NCI-H2029 (cell line): Measurements from ENCODE around the gene BRSK2.
A peak's percentile ranks its signal among the peaks of the same experiment; 100 is the strongest.

ENCODE experiments used
- DNase-seq: peaks from one replicate; lab custom pipeline; 2025; lab: John Stamatoyannopoulos, UW

The BRSK2 gene

DNA sequence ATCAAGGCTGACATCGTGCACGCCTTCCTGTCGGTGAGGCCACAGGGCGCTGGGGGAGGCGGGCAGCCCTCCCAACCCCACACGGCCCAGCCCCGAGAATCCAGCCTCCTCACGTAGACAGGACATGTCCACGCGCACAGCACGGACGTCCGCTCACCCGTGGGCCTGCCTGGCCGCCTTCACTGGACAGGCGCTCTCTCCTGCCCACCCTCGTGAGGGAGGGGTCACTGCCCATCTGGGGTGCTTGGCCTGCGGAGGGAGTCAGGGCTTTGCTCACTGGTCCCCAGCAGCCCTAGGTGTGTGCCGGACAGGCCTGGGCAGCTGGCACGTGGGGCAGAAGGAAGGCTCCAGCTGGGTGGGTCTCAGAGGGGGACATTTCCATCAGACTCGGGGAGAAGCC is 64.8 kb downstream of the BRSK2 start:
- DNase-seq: no peak

DNA sequence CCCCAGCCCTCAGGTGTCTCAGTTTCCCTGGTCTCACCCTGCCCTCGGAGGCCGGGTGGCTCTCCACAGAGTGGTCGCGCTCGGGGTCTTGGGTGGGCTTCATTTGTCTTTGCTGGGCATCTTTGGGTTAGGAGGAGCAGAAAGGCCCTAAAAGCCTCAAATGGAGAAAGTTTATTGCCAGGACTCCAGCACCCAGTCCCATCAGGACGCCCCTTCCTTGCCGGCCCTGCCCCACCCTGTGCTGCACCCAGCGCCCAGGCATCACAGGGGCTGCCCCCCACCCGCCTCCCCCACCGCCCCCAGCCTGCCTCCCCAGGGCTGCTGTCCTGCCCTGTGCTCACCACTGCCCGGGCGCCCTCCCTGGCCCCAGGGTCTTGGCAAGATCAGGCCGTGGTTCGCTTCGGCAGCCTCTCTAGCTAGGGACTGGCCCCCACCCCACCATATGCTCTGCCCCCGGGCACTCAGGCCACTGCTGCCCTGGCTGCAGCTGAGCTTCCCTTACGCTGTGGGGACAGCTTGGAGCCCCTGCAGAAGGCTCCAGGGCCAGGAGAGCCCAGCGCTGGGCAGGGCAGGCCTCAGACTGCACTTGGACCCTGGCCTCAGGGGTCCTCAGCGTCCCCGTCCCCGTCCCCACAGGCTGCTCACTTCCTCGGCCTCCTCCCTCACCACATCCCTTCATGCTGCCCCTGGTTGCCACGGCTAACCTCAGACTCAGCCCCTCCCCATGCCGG is 65.5 kb downstream of the BRSK2 start:
- no peak for DNase-seq

DNA sequence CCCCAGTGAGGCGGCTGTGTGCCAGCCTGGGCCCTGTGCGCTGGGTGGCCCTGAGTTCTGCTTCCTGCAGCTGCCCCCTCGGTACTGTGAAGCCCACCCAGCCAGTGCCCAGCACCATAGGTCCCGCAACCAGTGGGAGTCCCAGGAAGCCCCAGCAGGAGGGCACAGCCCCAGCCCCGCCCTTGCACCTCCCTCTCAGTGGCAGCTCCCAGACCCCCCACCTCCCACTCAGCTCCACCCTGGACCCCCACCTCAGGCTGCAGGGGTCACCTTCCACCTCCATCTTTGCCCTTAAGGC is 66.0 kb downstream of the BRSK2 start:
- DNase-seq: no peak

DNA sequence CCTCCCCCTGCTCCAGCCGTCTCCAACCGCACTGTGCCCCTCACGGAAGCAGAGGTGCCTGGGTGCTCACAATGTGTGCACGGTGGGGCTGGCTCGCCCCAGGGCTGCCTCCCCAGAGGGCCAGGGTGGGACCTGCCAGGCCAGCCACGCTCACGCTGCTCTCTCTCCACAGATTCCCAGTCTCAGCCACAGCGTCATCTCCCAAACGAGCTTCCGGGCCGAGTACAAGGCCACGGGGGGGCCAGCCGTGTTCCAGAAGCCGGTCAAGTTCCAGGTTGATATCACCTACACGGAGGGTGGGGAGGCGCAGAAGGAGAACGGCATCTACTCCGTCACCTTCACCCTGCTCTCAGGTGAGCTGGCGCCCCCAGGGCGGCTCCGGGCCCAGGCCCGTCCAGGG is 66.4 kb downstream of the BRSK2 start:
- DNase-seq: no peak

DNA sequence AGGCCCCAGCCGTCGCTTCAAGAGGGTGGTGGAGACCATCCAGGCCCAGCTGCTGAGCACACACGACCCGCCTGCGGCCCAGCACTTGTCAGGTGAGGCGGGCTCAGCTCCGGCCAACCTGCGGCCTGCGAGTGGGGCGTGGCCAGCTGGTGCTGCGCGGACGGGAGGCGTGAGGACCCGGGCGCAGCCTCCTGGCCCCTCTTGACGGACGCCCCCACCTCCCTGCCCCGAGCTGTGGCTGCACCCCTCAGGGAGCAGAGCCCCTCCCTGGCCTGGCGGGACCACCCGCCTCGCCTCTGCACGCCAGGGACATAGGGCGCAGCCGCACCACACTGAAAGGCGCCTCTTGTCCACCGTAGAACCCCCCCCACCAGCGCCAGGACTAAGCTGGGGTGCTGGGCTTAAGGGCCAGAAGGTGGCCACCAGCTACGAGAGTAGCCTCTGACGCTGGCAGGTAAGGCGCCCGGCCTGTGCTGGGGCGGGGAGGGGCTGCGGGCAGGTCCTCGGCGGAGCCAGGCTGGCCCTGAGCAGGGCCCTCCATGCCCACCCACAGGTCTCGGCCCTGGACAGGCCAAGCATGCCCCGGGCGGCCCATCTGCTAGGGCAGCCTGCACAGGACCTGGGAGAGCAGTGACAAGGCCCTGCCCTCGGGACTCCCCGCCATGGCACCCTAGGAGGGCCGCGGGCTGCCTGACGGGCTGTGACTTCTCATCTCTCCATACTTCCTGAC is 67.0 kb downstream of the BRSK2 start:
- DNase-seq: no peak

DNA sequence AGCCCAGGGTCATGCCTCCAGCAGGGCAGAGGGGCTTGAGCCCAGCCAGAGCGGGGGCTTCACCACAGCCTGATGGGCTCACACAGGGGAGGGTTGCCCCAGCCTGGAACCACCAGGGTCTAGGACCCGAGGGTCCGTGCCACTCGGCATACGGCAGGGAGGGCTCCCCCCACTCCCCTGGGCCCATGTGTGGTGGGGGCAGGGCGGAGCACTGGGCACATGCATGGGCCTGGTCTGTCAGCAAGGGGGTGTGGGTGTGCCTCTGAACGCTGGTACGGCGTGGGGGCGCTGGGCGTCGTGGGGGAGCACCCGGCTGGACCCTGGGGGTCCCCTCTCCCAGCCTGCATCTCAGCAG is 67.6 kb downstream of the BRSK2 start:
- no peak for DNase-seq

DNA sequence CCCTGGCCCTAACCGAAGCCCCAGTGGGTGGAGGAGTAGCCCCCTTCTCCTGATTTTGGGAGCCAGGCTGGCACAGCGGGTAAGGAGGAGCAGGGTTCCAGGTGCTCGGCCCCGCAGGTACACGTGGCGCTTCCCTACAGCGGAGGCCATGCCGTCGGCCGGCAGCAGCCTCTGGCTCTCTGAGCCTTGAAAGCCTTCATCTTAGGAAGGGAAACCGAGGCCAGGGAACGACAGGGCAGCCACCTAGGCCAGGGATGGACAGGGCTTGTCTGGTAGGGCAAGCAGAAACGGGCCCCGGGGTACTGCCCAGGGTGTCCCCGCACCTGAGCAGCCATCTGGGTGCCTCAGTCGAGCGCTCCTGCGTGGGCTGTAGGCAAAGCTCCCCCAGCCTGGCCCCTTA is 68.1 kb downstream of the BRSK2 start:
- DNase-seq: no peak

DNA sequence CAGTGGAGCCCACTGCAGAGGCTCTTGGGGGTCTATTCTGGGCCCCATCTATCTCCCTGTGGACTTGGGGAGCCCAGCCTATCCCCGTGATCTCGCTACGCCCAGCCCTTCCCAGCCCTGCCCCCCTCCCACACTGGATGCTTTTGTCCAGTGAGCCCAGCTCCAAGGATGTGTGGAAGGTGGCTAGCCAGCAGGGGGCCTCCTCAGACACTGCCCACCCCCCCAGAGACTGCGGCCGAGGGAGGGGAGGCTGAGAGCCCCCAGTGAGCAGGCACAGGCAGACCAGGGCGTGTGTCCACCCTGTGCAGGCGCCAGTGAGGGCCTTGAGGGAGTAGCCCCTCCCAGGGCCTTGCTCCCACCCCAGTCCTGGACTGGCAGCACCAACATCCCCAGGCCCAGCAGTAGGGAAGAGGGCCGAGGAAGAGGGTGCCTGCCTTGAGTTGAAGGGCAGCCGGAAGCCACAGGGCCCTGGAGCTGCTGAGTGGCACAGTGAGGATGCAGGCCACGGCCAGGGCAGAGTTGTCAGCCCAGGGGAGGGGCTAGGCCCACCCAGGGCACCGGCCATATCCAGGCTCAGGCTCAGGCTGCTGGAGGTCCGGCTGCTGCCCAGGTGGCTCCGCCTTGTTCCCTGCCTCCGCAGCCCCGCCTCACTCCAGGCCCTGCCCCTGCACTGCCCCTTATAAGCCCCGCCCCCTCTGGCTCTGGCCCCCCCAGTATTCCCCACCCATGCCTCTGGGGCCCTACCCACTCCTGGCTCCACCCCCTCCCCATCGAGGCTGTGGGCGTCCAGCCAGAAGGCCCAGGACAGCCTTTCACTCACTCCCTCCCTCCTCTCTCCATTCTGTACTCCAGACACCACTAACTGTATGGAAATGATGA is 68.8 kb downstream of the BRSK2 start:
- peak; percentile 68 for DNase-seq

DNA sequence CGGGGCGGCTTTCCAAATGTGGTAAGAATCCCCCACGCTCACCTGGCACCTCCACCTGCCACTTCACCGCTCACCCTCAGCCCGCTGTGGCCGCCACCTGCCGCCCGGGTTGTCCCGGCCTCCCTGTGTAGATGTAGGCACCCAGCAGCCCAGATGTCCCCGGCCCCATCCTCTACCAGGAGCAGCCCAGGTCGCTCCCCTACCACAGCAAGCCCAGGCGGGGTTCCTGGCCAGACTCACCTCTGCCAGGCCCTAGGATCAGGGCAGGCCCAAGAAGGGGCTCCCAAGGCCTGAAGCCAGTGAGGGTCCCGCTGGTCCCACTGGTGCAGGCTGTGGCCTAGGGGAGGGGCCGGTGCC is 69.5 kb downstream of the BRSK2 start:
- DNase-seq: no peak

DNA sequence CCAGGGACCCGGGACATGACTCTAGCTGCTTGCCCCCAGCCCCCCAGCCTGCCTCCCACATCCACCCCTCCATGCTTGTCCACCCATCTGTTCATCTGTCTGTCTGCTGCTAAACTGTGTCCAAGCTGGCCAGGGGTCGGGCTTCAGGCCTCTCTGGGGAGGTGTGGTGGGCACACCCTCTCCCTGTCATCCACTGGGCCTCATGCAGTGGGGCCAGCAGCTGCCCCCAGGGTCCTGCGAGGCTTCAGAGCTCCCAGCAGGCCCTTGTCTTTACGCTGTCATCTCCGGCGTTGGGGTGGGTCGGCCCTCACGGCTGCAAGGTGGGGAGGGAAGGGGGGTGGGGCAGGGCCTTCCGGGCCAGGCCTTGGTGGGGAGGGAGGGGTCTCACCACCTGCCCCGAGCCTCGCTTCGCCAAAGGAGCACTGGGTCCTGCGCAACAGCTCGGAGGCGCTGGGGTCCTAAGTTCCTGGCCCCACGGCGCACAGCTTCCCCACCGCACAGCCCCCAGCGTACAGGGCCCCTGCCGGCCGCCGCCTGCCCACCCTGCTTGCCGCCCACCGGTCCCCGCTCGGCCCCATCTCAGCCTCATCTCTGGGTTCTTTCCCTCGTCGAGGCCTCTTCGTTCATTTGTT is 70.1 kb downstream of the BRSK2 start:
- DNase-seq: no peak

DNA sequence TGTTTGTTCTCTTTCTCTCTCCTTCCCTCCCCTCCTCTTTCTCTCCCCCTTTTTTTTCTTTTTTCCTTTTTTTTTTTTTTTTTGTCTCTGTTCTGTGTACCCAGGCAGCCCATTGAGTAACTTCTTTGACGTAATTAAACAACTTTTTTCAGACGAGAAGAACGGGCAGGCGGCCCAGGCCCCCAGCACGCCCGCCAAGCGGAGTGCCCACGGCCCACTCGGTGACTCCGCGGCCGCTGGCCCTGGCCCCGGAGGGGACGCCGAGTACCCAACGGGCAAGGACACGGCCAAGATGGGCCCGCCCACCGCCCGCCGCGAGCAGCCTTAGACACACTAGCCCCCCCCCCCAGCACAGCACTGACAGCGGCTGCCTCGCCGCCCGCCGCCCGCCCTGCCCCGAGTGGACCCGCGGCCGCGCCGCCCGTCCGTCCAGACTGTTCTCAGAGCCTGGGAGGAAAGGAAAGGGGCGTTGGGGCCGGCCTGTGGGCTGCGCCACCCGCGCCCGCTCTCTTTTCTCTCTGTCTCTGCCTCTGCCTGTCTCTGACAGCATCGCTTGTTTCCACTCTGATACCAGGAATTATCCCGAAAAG is 70.8 kb downstream of the BRSK2 start:
- no peak for DNase-seq

DNA sequence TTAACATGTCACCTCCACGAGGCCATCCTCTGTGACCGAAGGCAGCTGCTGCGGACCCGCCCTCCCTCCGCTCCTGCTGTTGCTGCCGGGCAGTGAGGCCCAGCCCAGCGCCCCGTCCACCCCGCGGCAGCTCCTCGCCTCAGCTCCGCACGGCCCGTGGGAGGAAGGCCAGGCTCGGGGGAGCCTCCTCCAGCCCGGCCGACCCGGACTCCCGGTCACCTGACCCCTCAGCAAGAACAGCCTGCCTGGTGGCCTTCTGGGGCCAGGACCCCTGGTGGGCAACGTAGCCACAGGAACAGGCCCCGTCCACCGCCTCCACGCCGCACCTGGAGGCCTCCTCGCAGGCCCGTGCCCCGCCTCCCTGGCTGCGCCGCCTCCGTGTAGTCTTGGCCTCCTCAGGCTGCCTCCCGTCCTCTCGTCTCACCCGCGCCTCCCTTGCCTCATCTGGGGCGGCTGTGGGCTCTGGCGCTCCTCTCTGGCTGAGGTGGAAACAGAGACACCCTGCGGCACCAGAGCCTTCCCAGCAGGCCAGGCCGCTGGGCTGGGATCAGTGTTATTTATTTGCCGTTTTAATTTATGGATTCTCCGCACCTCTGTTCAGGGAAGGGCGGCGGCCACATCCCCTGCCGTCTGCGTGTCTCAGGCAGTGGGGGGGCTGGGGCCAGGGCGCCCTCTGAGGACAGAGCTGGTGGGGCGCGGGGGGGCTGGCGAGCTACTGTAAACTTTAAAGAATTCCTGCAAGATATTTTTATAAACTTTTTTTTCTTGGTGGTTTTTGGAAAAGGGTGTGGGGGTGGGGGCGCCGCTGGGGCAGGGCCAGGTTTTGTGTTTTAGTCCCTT is 71.5 kb downstream of the BRSK2 start:
- DNase-seq: no peak

DNA sequence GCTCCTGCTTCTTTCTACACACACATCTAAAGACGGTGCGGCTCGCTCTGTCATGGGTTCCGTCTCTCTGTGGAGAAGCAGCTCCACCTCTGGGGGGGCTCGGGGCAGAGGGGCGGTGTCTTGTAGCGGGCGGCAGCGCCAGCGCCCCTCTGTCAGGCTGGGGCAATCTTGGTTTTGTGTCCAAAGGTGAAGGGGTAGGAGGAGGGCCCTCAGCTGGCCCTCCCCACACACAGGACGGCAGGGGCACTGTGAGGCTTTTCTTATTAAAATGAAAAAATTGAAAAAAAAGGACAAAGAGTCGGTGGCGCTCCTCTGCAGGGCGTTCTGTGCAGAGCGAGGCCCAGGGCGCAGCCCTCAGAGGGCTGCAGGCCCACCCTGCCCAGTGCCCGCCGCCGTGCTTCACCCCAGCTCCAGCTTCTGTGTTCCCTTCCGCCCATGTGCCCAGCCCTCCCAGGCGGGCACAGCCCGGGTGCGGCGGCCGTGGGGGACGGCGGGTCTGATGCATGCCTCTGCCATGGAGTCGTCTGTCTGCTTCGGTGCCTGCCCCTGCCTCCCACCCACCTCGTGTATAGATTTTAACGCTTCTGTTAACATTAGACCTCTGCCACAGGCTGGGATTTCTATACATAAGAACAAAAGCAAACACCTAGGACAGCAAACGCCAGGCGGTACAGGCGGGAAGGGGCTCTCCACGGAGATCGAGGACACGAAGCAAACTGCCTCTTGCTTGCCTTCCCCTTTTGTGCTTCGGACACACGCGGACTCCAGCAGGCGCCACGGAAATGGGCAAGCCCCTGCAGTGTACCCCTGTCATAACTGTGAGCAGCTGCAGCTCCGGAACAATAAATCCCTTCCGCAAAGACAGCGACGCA is 72.3 kb downstream of the BRSK2 start:
- DNase-seq: no peak

DNA sequence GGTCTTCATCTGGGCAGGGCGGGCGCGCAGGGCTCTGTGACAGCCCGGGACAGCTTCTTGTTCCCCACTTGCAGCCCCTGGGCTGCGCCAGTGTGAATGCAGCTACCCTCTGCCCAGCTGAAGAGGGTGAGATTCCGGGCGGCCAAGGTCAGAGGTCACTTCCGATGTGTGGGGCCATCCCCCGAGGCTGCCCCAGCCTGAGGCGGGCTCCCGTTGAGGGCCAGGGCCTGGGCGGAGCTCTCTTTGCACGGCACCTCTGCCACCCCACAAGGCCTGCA is 72.9 kb downstream of the BRSK2 start:
- DNase-seq: no peak

DNA sequence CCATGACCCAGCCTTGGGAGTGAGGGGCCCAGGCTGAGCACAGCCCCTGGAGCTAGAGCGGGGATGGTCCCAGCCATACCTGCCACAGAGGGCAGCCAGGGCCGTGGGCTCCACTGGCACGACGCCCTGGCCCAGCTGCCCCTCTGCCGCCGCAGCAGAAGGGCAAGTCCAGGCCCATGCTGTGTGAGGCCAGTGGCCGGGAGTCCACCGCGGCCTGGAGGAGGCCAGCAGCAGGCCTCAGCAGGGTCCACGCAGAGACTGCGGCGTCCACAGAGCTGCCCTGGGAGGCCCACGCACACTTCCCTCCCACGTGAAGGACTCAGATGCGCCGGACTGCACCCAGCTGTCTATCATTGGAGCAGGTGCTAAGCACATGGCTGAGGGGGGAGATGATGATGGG is 73.3 kb downstream of the BRSK2 start:
- DNase-seq: no peak

DNA sequence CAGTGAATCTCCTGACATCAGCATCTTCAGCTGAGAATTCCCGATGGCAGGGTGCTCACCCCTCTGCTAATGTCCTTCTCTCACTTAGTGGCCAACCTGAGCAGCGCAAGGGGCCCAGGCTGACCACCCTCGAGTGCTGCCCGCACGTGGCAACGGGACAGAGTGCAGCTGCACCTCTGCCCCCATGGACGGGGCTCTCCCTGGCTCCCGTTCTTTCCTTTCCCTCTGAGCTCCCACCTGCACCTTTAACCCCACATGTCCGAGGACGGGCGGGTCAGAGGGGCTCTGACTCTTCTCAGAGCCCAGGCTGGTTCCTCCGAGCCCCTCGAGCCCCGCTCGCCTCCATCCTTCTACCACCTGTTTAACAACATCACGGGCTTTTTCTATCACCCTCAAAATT is 77.0 kb downstream of the BRSK2 start:
- no peak for DNase-seq

DNA sequence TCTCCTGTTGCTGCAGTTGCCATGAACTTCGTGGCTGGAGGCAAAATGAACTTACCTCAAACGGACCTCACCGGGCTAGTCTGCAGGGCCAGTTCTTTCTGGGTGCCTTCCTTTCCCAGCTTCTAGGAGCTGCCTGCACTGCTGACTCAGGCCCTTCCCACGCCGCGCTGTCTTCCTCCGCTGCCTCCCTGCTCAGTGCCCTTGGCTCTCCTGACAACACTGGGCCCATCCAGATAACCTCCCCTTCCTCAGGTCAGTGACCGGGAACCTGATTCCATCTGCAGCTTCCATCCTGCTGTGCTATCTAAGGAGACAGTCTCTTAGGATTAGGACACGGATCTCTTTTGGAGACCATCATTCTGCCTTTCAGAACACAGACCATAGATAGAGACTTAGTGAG is 77.5 kb downstream of the BRSK2 start:
- DNase-seq: no peak

DNA sequence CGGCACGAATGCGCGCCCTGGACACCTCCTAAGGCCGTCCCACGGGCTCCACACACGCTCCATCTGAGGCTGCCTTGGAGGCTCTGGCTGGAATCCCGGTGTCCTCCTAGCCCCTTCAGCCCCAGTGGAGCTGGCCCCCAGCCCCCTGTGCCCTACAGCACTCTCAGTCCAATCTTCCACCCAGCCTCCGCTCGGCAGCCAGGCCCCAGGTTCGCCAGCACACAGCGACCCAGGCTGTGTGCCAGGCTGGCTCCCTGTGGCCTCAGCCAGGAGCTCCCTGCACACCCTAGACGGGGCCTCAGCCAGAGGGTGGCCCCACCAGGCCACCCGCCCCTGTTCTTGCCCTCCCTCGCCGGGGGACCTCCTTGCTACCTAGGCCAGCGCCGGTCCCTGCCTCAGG is 78.3 kb downstream of the BRSK2 start:
- no peak for DNase-seq

DNA sequence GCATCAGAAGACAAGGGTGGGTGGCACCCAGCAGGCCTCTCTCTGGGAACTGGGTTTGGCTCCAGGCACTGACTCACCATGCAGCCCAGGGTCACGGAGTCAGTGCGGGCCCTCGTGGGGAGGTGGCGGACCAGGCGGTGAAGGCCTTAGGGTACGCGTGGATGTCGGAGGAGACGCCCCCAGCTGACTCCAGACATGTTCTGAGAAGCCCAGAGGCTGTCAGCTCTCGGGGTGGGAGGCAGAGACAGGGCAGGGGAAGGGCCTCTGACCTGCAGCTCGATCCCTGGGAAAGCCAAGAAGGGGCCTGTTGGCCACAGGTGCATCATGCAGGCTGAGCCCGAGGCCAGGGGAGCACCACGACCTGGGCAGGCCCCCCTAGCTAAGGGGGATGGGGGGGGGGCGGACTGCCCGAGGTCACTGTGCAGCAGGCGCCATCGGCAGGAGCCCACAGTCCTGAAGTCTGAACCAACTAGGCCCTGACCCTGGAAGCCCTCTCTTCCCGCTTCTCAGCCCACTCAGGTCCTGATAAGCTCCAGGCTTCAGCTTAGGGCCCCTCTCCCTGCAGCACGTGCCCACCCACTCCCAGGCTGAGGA is 78.8 kb downstream of the BRSK2 start:
- DNase-seq: no peak

DNA sequence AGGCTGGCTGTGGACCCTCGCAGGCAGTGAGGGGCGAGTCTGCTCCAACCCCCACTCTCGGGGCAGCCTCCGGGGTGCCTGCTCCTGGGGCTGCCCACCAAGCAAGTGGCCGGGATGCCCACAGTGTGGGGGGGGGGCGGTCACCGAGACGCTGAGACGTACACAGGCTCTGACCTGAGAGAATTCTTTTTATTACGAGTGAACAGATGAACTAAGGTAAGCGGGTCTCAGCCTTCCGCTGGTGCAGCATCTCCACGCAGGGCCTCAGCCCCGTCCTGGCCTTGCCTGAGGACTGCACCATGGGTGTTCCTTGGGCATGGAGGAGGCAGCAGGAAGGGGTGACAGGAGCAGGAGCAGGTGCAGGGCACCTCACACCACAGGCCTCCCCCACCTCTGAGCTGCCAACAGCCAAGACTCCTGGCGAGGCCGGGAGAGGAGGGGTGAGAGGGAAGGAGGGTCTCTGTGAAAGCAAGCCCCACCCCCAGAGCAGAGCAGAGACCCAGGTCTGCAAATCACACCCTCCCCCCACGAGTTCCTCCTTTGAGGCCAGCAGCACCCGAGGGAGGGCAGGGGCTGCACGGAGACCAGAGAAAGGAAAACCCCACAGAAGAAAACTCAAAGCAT is 79.7 kb downstream of the BRSK2 start:
- no peak for DNase-seq
